Measurements from ENCODE around the gene GPRASP3. TPM values are rescaled to one million over a fixed set of nuclear protein-coding genes. Genes with fewer than 3 reads are reported as not detected.

Gene GPRASP3
- total RNA-seq, 1 donor from 2014 or later: 9.5 TPM

DNA sequence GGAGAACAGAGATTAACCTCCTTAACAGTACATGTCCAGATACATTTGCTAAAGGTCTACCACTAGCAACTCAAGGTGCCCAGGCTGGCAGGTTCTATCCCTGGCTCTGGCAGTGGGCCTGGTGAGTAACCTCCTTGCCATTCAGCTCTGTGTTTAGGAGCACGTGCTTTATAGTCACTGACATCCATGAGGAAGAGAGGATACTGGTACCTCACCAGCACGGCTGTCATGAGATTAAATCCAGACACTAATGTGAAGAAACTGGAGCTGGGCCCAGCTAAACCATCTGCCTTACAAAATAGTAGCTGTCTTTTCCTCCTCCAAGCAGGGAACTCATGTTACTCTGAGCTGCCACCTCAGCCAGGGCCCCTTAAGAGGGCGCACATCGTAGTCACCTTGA, 45.3 kb downstream of the GPRASP3 start:
- no peak for DNase-seq (ENCODE audit: low read depth)
- TF ChIP-seq, protein P1, sequence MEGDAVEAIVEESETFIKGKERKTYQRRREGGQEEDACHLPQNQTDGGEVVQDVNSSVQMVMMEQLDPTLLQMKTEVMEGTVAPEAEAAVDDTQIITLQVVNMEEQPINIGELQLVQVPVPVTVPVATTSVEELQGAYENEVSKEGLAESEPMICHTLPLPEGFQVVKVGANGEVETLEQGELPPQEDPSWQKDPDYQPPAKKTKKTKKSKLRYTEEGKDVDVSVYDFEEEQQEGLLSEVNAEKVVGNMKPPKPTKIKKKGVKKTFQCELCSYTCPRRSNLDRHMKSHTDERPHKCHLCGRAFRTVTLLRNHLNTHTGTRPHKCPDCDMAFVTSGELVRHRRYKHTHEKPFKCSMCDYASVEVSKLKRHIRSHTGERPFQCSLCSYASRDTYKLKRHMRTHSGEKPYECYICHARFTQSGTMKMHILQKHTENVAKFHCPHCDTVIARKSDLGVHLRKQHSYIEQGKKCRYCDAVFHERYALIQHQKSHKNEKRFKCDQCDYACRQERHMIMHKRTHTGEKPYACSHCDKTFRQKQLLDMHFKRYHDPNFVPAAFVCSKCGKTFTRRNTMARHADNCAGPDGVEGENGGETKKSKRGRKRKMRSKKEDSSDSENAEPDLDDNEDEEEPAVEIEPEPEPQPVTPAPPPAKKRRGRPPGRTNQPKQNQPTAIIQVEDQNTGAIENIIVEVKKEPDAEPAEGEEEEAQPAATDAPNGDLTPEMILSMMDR (IDR thresholded peaks at IDR 0.05; ENCODE audit: insufficient read depth, low read length, poor library complexity, severe bottlenecking): no peak
- Histone ChIP-seq H3K27me3 (ENCODE audit: control insufficient read depth, insufficient read depth, low read length) (no peaks in the 10 kb centered on the region), H3K4me3 (ENCODE audit: low read depth, low read length) (no peak overlapping the region), H3K36me3 (ENCODE audit: control insufficient read depth, insufficient read depth, low read length) (no peaks in the 10 kb centered on the region)

DNA sequence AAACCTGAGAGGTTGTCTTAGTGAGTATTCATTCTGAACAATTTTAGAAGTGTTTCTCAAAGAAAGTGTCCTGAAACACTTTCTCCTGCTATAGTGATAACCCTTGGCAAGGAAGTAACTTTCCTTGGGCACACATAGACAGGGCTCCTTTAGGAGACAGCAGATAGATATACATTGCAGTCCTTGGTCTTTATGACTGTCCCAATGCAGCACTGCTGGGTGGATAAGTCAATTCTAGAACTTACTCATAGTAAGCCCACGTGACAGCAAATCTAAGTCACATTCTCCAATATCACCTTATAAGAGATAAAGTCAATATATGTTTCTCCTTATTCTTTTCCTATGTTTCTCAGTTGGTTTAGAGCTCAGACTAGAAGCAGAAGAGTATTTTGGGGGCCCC, 46.7 kb downstream of the GPRASP3 start:
- Histone ChIP-seq H3K27me3 (ENCODE audit: control insufficient read depth, insufficient read depth, low read length) (no peaks in the 10 kb centered on the region), H3K4me3 (ENCODE audit: low read depth, low read length) (no peak overlapping the region), H3K36me3 (ENCODE audit: control insufficient read depth, insufficient read depth, low read length) (no peaks in the 10 kb centered on the region)
- TF ChIP-seq, protein P1 (IDR thresholded peaks at IDR 0.05; ENCODE audit: insufficient read depth, low read length, poor library complexity, severe bottlenecking): no peak
- no peak for DNase-seq (ENCODE audit: low read depth)

DNA sequence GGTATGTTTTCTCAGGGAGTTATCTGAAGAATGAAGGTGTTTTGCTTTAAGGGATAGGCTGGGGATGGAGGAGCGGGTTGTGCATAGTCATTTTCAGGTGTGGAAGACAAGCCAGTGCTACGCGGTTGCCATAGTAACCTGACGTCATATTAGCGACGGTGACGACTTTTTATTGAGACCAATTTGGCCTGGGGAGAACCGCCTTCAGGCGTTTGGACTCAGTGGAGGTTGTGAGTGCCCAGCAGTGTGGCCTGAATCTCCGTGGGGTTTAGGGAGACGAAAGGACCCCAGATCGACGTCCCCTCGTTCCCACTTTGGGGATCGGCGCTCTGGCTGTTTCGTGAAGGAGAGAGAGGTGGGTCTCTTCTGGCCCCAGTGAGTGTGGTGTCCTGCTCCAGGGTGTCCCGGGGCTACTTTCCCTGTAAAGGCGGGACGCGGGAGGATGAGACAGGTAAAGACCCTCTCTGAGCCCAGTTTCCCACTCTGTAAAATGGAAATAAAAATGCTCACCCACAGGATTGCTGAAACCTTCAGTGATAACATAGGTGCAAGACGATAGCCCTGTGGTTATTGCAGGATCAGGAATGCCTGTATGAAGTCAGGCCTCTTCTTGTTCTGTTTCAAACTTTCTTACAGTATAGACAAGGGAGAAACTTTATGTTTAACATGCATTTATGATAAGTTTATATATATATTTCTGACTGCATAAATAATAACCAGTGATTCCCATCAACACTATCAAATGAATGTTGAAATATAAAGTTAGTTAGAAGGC, 48.6 kb downstream of the GPRASP3 start:
- peak; percentile 57 for DNase-seq (ENCODE audit: low read depth)

More for the DNA sequence above, 48.6 kb downstream of the GPRASP3 start:
- Histone ChIP-seq H3K4me3 (ENCODE audit: low read depth, low read length) (peak overlapping the region; percentile 77), H3K27me3 (ENCODE audit: control insufficient read depth, insufficient read depth, low read length) (no peaks in the 10 kb centered on the region), H3K36me3 (ENCODE audit: control insufficient read depth, insufficient read depth, low read length) (no peaks in the 10 kb centered on the region)
- TF ChIP-seq, protein P1 (IDR thresholded peaks at IDR 0.05; ENCODE audit: insufficient read depth, low read length, poor library complexity, severe bottlenecking): no peak

Other genes starting within 250 kb of the GPRASP3 start
- 0.14 and 0.42 TPM in 2 replicates for gene TCP11X2, start 248.9 kb upstream of the GPRASP3 start, total RNA-seq
- gene TMSB15A, start 204.0 kb upstream of the GPRASP3 start, total RNA-seq: 4.9 and 6.2 TPM in 2 replicates
- 10.8 and 14.8 TPM in 2 replicates for gene ARMCX5, start 121.2 kb upstream of the GPRASP3 start, total RNA-seq
- 0.41 and 1.5 TPM in 2 replicates for gene GPRASP1, start 69.3 kb upstream of the GPRASP3 start, total RNA-seq
- 10.5 and 10.6 TPM in 2 replicates for gene GPRASP2, start 8.3 kb upstream of the GPRASP3 start, total RNA-seq
- 2.7 TPM in 1 of 2 replicates, not detected in the other for gene RAB40AL, start 216.5 kb downstream of the GPRASP3 start, total RNA-seq

Data from kidney epithelial cell (primary cell).